AML-193 (cell line): Measurements from ENCODE around the gene FBLN2.

Experiments
- DNase-seq, 2 experiments: peaks; one replicate each; lab custom pipeline; 2025; lab: John Stamatoyannopoulos, UW

Gene FBLN2

DNA sequence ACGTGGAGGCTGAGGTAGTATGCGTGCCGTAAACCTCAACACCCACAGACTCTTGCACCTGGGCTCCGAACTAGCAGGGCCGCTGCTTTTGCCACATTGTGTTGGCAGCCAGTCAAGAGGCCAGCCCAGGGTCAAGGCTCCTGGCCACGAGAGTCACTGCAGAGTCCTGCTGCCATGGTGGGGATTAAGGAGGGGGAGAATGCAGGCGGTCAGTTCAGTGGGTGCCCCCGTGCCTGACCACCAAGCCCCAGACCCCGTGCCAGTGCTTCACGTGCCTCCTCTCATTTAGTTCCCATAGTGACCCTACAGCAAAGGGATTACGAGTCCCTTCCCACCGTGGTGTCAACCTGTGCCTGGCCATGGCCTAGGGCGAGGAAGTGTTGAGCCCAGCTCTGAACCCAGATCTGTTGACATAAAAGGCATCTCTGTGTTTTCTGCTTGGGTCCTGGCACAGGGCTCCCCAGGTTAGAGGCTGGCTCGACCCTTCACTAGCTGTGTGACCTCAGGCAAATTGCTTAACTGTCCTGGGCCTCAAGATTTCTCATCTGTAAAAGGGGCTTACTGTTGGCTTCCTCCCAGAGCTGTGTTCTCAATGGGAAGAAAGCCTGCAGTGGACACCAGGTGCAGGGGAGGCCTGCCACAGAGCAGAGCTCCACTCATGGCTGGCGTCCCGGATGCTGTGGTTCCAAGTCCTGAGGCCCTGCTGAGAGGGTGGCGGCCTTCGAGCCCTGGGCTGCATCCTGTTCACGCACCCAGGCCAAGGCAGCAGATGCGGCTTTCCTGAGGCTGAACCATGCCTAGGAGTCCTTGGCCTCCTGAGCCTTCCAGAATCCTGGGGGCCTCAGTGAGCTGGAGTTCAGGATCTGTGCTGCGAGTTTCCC, 32.8 kb downstream of the FBLN2 start:
- no peak for DNase-seq

DNA sequence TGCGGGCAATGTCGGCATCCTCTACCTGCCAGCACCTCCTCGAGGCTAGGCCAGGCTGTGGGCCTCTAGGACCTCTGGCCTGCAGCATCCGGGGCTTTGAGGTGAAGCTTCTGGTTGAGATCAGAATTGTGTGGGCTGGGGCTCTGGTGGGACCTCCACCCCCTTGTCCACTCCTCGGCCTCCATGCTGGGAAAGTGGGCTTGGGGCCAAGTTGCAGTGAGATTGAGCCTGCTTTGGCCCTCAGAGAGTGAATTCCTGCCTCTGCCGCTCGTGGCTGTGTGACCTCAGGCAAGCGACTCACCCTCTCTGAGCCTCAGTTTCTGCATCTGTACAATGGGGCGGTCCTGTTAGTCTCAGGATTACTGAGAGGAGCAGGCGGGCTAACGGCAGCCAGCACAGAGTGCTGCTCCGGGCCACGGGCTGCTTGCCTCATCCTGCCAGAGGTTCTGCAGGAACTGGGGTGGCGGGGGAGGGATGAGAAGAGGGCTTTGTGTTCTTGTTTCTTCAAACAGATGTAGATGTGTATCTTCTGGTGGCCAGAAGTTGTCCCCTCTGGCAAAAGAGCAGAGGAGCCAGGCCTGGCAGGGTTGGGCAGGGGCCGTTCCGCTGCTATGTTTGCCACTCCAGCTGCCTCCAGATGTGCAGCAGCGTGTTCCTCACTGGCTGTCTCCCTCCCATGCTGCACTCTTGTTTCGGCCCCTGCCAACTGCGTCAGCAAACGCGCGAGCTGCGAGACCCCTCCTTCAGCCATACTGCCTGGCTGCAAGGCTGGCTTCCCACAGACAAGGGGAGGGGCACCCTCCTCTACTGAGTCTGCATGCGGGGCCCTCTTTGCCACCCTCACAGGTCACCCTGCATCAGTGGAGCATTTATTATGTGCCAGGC, 33.7 kb downstream of the FBLN2 start:
- no peak for DNase-seq

DNA sequence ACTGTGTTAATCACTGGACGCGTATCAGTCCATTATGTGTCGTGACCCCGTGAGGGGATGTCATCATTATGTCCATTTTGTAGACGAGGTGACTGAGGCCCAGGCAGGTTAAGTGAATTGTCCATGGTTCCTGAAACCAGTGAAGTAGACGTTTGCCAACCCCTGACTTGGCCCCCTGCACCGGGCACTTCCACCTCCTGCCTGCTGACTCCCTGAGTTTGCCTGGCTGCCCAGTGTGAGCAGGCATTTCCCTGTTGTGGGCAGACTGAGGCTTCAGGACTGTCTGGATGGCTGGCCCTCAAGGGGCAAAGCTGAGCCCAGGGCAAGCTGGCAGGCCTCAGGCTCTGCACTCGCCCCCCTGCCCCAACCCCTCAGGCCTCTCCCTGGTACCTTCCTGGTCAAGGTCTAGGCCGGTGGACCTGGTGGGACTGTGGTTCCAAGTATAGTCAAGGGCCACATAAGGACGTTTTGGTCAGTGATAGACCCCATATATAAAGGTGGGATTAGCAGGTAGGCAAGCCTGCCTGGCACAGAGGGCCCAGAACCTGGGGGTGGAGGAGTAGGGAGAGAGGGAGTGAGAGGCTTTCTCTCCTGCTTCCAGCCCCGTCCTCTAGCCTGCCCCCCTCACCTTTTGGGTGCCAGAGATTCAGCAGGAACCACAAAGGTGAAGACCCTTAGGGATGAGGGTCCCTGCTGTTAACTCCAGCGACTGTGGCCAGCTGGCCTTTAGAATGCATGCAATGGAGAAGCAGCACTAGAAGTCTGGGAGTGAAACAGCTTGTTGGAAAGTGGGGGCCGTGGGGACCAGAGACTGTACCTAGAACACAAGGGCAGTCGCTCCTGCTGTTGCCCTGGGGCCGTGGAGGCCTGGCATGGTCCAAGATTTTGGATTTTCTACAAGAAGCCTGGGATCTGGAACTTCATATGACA, 34.6 kb downstream of the FBLN2 start:
- DNase-seq, result no peak

DNA sequence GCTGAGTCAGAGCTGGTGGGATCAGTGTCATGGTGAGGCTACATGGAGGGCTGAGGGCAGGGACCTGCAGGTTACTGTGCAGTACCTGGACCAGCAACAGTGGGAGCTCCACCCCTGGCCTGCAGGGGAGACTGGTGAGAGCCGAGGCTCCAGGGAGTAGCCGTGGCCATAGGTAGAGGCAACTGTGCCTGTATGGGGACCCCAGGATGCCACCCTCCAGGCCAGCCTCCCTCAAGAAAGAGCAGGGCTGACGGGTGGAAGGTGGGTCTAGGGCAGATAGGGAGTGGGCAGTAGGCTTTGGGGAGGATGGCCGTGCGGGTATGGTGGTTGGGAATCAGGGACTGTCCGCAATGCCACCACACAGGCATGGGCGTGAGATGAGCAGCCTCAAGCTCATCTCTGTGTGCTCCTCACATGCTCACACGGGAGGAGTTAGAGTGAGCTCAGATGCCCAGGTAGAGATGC, 35.5 kb downstream of the FBLN2 start:
- DNase-seq, result no peak

DNA sequence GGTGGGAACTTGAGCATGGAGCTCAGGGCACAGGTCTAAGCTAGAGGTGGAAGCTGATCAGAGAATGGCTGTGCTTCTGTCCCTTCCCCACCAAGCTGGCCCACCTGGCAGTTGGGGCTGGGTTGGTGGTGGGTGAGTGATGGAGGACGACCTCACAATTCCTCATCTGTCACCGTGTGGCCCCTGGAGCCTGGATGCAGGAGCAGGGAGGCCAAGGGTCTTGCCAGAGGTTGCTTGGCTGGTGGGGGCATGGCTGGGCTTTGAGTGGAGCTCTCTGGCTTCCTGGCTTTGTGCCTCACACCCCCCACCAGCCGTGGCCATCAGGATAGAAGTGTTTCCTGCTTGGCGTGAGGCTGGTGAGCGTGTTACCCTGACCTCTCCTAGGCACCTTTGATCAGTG, 36.0 kb downstream of the FBLN2 start:
- DNase-seq, result no peak

DNA sequence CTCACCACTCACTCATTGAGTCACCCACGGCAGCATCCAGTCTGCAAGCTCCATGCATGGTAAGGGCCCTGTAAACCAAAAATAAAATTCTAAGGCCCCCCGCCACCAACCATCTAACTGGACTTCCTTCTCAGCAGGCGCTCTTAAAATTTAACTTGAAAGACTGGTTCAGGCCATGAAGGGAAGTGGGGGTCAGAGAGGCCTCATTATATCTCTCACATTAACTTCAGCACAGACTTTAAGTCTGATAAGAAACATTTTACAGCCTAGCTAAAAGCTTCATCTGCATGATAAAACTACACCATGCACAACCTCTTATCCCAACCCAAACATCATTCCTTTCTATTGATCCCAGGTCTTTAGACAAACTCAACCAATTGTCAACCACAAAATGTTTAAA, 38.5 kb downstream of the FBLN2 start:
- no peak for DNase-seq

DNA sequence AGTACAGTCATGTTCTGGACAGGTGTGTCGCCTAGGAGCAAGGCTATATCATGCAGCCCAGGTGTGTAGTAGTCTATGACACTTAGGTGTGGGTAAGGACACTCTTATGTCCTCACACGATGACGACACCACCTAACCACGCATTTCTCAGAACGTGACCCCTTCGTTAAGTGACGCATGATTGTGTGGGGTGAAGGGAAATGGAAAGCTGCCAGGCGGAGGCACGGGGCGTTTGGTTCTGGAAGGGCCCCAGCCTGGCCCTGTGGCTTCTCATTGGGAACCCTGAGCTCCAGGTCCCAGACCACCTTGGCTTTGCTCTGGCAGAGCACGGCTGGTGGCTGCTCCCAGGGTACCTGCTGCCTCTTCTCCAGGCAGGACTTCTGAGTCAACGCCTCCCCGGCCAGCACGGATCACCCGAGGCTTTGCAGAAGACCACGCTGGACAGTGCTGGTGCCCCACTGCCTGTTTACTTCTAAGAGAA, 39.3 kb downstream of the FBLN2 start:
- DNase-seq, result no peak

DNA sequence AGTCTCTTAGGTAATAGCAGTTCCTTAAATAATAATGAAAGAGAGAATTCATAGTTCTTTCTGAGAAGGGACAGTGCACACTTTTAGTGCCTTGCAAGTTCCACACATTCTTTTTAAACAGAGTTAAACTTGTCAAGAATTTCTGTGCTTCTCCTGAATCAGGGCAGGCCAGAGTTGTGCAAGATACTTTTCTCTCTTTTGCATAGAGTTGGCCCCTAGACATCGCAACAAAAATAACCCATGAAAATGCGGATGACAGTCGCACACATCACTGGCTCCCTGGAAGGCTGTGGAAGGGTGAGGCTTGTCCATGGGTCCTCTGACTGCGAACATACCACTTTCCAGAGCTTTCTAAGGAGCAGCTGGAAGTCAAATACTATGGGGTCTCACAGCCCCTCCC, 40.1 kb downstream of the FBLN2 start:
- DNase-seq, result no peak

DNA sequence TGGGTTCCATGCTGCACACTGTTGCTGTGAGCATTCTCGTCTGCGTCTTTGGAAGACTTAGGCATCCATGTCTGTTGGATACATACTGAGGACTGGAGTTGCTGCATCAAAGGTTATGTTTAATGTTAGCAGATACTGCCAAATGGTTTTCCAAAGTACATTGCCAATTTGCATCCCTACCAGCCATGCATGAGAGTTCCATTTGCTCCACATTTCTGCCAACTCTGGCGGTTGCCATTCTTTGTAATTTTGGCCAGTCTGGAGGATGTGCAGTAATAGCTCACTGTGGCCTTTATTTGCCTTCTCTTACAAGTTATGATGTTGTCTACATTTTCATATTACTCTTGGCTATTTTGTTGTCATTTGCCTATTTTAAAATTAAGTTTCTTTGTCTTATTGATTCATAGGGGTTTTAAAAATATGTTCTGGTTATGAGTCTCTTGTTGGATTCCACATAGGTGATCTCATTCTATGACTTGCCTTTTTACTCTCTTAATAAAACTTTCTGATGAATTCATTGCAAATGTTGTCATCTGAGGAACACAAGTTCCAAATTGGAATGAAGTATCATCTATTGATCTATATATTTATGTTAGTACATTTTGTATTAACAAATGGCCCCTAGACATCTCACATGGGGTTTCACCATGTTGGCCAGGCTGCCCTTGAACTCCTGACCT, 42.1 kb downstream of the FBLN2 start:
- no peak for DNase-seq

DNA sequence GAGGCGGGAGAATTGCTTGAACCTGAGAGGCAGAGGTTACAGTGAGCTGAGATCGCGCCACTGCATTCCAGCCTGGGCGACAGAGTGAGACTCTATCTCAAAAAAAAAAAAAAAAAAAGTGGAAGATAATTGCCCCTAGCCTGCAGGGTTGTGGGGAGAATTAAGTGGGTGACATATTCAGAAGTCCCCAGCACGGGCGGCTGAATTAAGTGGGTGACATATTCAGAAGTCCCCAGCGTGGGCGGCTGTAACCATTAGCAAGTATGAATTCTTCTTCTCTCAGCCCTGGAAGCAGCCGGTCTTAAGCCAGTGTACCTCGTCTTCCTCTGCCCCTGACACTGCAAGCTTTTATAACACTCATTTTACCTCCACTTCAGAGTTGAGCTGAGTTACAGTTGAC, 44.7 kb downstream of the FBLN2 start:
- DNase-seq, result no peak

DNA sequence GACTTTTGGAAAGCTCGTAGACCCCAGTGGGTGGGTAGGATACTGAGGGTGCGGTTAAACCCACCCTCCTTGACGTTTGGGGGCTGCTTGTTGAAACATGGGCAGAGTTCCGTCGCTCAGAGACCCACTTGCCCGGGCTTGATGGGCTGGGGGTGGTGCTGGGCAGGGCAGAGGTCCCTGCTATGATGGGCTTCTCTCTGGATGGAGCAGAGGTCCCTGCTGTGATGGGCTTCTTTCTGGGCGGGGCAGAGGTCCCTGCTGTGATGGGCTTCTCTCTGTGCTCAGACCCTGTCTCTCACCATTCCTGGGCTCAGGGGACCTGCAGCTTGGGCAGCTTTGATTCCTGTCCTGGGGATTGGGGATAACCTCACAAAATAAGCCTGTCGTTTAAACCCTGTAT, 45.2 kb downstream of the FBLN2 start:
- no peak for DNase-seq

DNA sequence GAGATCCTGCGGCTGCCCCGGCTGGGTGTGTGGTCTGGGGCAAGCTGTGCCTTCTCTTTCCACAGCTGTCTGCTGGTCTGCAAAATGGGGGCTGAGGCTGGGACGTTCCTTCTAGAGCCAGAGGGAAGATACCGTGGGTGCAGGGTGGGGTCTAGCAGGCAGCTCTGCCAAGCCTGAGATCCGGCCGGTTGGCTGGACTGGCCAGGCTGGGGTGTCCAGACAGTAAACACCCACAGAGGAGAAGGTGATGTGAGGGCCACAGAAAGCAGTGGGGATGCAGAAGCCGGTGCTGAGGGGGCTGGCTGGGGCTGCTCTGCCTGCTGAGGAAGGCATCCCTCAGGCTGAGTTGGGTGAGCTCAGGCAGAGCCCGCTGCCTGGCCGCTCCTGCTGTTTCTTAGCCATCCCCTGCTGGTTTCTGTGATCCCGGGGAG, 46.1 kb downstream of the FBLN2 start:
- no peak for DNase-seq

DNA sequence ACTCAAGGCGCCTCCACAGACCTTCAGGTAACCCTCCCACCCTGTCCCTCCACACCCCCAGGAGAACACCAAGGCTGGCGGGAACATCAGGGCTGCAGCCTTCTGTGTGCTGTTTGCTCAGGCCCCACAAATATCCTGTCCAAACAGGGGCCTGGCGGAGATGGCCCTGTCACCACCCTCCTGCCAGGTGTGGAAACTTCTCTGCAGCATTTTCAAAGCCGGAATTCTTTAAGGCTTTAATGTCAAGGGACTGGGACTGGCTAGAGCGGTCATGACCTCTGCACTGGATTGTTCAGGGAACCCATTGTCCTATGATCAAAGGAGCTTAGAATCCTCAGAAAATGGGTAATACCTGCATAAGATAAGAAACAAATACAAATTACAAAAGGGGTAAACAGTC, 46.6 kb downstream of the FBLN2 start:
- DNase-seq, result no peak

DNA sequence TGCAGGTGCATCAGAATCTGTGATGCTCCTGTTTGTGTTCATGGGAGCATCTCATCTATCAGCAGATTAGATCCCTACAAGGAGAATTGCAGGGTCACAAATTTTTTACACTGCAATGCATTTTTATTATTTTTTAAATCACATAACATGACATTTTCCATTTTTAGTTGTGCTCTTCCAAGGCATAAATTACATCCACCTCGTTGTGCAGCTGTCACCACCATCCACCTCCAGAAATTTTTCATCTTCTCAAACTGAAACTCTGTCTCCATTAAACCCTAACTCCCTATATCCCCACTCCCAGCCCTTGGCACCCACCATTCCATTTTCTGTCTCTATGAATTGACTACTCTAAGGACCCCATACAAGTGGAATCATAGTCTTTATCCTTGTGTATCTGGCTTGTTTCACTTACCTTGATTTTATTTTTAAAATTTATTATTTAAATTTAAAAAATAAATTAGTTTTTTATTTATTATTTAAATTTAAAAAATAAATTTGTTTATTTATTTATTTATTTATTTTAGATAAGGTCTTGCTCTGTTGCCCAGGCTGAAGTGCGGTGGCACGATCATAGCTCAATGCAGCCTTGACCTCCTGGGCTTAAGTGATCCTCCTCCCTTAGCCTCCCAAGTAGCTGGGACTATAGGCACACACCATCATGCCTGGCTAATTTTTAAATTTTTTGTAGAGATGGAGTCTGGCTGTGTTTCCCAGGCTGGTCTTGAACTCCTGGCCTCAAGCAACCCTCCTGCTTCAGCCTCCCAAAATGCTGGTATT, 47.7 kb downstream of the FBLN2 start:
- DNase-seq, result no peak

DNA sequence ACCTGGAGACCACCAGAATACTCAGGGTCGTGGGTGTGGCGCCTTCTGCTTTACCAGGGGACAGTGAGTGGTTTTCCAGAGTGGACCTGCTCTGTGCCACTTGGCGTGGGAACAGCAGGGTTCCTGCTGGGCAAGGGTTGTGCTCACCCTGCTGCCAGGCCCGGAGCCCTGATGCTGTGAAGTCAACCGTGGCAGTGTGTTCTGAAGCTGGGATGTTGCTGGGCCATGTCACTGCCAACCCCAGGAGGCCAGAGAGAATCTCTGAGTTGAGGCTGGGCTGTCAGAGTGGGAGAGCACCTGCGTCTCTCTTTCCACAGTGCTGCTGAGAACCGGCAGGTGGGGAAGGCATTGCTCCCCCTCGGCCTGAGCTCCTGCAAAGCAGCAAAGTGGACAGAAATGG, 48.7 kb downstream of the FBLN2 start:
- DNase-seq, result no peak

DNA sequence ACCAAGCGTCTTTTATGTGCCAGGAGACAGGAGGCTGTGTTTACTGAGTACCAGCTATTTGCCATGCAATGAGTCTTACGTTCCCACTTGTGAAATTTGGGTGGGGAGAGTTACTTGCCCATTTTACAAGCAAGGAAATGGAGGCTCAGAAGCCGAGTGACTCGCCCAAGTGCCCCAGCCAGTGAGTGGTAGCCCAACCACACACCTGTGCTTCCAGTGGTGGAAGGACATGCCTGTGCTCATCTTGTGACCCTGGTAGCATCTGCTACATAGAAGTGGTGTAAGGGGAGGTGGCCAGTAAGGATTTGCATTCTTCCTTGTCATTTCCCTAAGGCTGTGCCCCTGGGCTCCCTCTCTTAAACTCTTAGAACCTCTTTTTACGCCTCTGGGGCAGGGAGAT, 49.3 kb downstream of the FBLN2 start:
- no peak for DNase-seq

DNA sequence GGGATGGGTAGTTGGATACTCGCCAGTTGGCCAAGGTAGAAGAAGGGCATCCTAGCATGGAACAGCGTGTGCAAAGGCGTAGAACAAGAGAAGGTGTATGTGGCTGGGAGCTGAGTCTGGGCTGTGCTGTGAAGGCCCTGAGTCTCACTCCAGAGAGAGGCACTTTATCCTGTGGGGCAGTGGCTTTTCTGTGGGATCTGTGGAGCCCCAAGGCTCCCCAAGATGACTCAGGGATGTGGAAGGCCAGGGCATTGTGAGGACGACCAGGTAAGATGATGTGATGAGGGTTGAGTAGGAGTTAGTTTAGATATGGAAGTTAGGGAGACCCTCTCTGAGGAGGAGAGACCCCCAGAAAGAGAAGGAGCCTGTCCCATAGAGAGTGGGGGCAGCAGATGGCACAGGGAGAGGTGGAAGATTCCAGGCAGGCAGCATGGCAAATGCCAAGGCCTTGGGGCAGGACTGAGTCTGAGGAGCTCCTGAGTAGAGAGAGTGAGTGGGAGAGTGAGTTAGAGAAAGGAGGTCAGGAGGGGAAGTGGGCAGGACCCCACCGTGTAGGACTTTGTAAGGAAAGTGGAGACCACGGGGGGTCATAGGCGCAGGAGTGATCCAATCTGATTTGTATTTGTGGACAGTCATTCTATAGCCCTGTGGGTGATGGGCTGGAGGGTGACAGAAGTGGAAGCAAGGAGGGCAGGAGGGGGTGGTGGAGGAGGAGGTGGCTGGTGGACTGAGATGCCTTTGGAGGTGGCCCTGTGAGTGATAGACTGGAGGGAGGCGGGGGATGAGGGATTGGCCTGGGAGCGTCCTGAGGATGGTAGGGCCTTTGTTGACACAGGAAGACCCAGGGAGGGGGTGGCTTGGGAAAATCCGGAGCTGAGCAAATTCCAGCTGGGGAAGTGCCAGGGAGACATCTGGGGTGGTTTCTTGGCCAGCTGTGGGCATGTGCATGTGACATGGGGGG, 50.3 kb downstream of the FBLN2 start:
- no peak for DNase-seq

DNA sequence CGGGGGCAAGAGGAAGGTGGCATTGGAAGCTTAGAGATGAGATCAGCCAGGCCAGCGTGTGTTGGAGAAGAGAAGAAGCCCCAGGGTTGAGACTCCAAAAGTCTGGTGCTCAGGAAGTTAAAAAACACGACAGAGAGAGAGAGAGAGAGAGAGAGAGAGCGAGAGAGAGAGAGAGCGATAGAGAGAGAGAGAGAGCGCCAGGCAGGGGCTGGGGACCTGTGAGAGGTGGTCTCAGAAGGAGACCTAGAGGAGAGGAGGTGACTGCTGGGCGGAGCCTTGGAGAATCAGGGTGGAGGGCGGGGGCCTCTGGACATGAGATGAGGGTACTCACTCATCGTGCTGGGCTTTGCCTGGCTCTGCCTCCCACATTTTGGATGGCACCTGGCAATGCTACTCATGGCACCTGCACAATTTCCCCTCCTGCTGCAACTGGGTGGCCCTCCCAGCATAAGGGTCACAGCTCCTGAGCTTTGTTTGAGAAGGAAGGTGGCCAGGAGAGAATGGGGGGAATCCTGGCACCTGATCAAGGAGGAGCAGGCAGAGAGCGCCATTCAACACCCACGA, 51.0 kb downstream of the FBLN2 start:
- DNase-seq, result no peak
